Lower lobe of right lung (tissue), 2 donors: ENCODE results near the gene SPAG7. TPM values are rescaled to one million over a fixed set of nuclear protein-coding genes. Genes with fewer than 3 reads are reported as not detected.

ENCODE experiments used
- ATAC-seq, 2 donors: fragments of 200-7000 bp; cut with Tn5 transposase; one replicate each; pipeline ENCODE4 v1.9.1; 2020 to 2022; ENCODE audit warnings: mild to moderate bottlenecking in 2 of 2, moderate library complexity in 2 of 2
- DNase-seq: peaks from one replicate; pipeline ENCODE4 v3.0.0-alpha.2; 2020
- H3K27ac ChIP-seq: fragments of 200-600 bp; one replicate; pipeline ENCODE4 v1.8.0; 2022
- H3K27me3 ChIP-seq: fragments of 200-600 bp; one replicate; pipeline ENCODE4 v1.8.0; 2022; ENCODE audit warnings: low read depth
- H3K36me3 ChIP-seq: fragments of 200-600 bp; one replicate; pipeline ENCODE4 v1.8.0; 2022; ENCODE audit warnings: mild to moderate bottlenecking
- H3K4me1 ChIP-seq: fragments of 200-600 bp; one replicate; pipeline ENCODE4 v1.8.0; 2022
- H3K4me3 ChIP-seq: fragments of 200-600 bp; one replicate; pipeline ENCODE4 v1.8.0; 2022; ENCODE audit warnings: mild to moderate bottlenecking
- H3K9me3 ChIP-seq: fragments of 200-600 bp; one replicate; pipeline ENCODE4 v1.8.0; 2022
- CTCF ChIP-seq: fragments of 200-600 bp; IDR thresholded peaks from one replicate; pipeline ENCODE4 v1.8.0; 2022; ENCODE audit warnings: antibody characterized with exemption, mild to moderate bottlenecking
- intact Hi-C: fragments of 100-400 bp; cut with DNase I; formaldehyde crosslinking; loops from one replicate; pipeline ENCODE4 v1.11.0; 2022
- total RNA-seq: library from RNA; stranded (reverse); fragmentation: NEBNext Ultra II Directional; extraction: Animal tissue kit (Norgen Biotek cat#: 25700); gene quantifications from one replicate; pipeline ENCODE4 v1.2.1, GENCODE V29; 2021
- donor health status: DM: no; HTN: yes; CAD: no; lungs with severe emphysema.

SPAG7 gene
- total RNA-seq, 1 donor from 2014 or later: 56.3 TPM

DNA sequence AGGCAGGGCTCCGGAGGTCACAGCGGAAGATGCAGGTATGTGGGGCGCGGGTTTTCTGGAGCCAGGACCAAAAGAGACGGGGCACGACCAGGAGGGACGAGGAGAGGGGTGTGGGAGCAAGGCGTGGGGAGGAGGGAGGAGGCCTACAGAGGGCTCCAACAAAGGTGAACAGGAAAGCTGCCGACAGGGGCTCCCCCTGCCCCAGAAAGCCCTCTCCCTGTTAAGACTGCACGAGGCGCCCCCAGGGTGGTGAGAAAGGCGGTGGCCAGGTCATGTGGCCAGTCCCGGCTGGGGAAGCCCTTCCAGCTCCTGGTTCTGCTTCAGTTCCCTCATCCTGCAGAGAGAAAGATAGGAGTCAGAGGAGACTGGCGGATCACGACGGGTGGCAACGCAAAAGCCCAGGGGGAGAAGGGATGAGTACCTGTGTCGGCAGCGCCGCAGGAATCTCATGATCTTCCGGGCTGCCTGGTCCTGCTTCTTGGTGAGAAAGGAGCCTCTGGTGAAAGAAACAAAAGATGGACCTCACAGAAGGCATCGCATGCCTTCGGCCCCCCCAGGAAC lies 949 bp upstream of the SPAG7 start:
- TF ChIP-seq CTCF: no peak
- Histone ChIP-seq H3K36me3 (peaks cover 44% of the 10 kb centered on the region), H3K9me3 (no peaks in the 10 kb centered on the region), H3K27me3 (no peaks in the 10 kb centered on the region), H3K4me1 (peaks cover 48% of the 10 kb centered on the region), H3K4me3 (peak overlapping the region; percentile 94), H3K27ac (peak overlapping the region; percentile 93)
- intact Hi-C loops: no loop called here
- ATAC-seq: no peak
- DNase-seq: no peak

DNA sequence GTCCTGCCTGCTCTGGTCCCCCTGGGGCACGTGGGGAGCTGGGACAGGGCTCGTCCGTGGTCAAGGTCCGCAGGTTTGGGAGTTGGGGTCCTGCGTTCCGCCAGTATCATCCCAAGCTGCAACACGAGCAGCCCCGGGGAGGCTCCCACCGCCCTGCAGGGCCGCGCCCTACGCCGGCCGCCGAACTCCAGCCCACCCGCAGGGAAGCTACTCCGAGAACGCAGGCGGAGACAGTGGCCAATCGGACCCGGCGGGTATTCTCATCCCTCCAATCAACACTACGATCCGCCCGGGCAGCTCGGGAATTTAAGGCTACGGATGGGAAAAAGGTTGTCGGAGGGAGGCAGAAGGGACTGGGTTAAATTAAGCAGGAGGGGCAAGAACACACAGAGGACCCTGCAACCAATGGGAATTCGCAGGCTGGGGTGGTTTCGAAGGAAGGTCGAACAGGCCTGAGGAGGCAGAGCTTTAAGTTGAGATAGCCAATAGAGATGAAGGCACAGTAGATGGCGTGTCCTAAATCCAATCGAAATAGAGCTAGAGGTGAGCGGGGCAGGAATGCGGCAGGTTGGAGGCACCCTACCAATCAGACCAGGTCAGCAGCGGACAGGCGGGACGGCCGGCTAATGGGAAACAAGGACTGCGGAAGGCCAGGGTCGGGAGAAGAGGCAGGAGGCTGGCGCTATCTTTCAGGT lies 626 bp downstream of the SPAG7 start:
- Histone ChIP-seq H3K4me1 (peaks cover 39% of the 10 kb centered on the region), H3K4me3 (peak overlapping the region; percentile 94), H3K36me3 (peaks cover 28% of the 10 kb centered on the region), H3K27ac (peak overlapping the region; percentile 93), H3K27me3 (no peaks in the 10 kb centered on the region), H3K9me3 (no peaks in the 10 kb centered on the region)
- TF ChIP-seq CTCF: no peak
- ATAC-seq: peak; percentile 95
- peak; percentile 99 for DNase-seq
- intact Hi-C loops: no loop called here

DNA sequence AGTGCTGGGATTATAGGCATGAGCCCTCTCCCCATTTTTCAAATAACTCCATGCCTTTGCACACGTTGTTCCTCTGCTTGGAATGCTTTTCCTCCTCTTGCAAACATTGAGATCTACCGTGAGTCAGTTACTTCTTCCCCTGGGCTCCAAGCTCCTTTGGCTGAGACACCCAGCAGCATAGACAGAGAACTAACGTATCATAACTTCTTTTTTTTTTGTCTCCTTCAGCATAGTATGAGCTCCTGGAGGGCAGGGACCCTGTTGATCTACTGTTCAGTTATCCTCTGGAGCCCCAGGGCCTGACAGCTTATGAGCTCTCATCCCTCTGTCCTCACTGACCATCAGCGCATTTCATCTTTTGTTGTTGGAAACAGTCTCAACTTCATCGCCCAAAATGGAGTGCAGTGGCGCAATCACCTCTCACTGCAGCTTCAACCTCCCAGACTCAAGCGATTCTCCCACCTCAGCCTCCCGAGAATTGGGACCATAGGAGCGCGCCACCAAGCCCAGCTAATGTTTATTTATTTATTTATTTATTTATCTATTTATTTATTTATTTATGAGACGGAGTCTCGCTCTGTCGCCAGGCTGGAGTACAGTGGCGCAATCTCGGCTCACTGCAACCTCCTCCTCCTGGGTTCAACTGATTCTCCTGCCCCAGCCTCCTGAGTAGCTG lies 2.2 kb downstream of the SPAG7 start:
- DNase-seq: no peak
- Histone ChIP-seq H3K27ac (no peak overlapping the region), H3K36me3 (peaks cover 22% of the 10 kb centered on the region), H3K9me3 (no peaks in the 10 kb centered on the region), H3K4me1 (peaks cover 39% of the 10 kb centered on the region), H3K4me3 (peak overlapping the region; percentile 94), H3K27me3 (no peaks in the 10 kb centered on the region)
- TF ChIP-seq CTCF: no peak
- no peak for ATAC-seq
- intact Hi-C loops: no loop called here

GRCh38 chr17:4960279-4960922 lies 7.2 kb downstream of the SPAG7 start:
- no peak for ATAC-seq
- no peak for DNase-seq
- Histone ChIP-seq H3K27me3 (no peaks in the 10 kb centered on the region), H3K9me3 (no peaks in the 10 kb centered on the region), H3K27ac (no peak overlapping the region), H3K36me3 (peaks cover 33% of the 10 kb centered on the region), H3K4me1 (peaks cover 3% of the 10 kb centered on the region), H3K4me3 (no peak overlapping the region)
- TF ChIP-seq CTCF: no peak
- intact Hi-C loops: no loop called here

GRCh38 chr17:4959261-4959965 lies 8.2 kb downstream of the SPAG7 start:
- no peaks in the 10 kb centered on the region for H3K4me1 ChIP-seq
- intact Hi-C loops: no loop called here
- ATAC-seq (no peak), DNase-seq (no peak)
- H3K27me3 ChIP-seq: no peaks in the 10 kb centered on the region
- H3K9me3 ChIP-seq: no peaks in the 10 kb centered on the region
- H3K27ac ChIP-seq: no peak overlapping the region
- no peak overlapping the region for H3K4me3 ChIP-seq
- H3K36me3 ChIP-seq: peaks cover 33% of the 10 kb centered on the region
- TF ChIP-seq CTCF: no peak
